Ecto neural progenitor cell (in vitro differentiated cells): Measurements from ENCODE around the gene MCM3AP.
"Not testable (repeated sequence)": the region's sequence is repeated elsewhere in the genome, so short reads cannot be mapped to it uniquely, and the experiment has no call there.

Source experiments
- DNase-seq: peaks from one replicate; pipeline ENCODE4 v3.0.0-alpha.2; 2018; ENCODE audit warnings: low spot score

The MCM3AP gene

DNA sequence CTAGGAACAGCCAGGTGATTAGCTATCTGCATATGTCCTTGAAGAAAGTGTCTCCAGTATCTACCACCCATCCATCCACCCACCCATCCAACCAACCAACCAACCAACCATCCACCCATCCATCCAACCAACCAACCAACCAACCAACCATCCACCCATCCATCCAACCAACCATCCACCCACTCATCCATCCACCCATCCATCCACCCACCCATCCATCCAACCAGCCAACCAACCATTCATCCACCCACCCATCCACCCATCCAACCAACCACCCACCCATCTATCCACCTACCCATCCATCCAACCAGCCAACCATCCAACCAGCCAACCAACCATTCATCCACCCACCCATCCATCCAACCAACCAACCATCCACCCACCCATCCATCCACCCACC, 26.2 kb upstream of the MCM3AP start:
- no peak for DNase-seq

DNA sequence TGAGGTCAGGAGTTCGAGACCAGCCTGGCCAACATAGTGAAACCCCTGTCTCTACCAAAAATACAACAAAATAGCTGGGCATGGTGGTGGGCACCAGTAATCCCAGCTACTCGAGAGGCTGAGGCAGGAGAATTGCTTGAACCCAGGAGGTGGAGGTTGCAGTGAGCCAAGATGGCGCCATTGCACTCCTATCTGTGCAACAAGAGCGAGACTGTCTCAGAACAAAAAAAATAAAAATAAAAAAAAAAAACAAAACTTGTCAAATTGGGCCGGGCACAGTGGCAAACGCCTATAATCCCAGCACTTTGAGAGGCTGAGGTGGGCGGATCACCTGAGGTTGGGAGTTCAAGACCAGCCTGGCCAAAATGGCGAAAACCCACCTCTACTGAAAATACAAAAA, 24.8 kb upstream of the MCM3AP start:
- DNase-seq = not testable (repeated sequence)

DNA sequence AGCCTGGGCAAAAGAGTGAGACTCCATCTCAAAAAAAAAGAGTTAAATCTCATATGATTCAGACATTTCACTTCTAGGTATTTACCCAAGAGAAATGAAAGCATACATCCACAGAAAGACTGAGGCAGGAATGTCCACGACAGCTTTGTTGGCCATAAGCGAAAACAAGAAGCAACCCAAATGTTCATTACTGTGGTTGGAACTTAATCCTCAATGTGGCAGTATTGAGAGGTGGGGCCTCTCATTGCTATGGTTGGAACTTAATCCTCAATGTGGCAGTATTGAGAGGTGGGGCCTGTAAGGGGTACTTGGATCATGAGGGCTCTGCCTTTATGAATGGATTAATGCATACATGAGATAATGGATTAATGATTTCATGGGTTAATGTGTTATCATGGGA, 23.0 kb upstream of the MCM3AP start:
- DNase-seq = no peak

DNA sequence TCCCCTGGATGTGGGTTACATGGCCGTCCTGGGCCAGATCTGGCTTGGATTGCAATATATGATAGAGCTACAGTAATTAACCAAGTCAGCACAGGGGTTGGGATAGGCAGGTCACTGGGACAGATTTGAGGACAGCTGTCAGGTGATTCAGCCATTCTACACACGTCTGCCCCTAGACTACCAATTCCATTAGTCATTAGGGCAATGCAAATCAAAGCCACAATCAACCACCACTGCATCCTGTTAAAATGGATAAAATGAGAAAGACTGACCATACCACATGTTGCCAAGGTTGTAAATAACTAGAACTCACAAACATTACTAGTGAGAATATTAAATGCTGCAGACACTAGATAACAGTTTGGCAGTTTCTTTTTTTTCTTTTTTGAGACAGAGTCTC, 22.2 kb upstream of the MCM3AP start:
- no peak for DNase-seq

DNA sequence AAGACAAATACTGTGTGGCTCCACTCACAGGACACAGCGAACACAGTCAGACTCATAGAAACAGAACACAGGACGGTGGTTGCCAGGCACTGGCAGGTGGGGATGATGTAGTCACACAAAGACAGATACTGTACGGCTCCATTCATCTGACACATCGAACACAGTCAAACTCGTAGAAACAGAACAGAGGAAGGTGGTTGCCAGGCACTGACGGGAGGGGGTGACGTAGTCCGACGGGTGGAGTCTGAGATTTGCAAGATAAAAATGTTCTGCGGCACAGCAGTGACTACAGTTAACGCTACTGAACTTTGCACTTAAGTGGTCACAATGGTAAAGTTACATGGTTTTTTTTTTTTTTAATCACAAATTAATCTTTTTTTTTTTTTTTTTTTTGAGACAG, 19.5 kb upstream of the MCM3AP start:
- DNase-seq = no peak

DNA sequence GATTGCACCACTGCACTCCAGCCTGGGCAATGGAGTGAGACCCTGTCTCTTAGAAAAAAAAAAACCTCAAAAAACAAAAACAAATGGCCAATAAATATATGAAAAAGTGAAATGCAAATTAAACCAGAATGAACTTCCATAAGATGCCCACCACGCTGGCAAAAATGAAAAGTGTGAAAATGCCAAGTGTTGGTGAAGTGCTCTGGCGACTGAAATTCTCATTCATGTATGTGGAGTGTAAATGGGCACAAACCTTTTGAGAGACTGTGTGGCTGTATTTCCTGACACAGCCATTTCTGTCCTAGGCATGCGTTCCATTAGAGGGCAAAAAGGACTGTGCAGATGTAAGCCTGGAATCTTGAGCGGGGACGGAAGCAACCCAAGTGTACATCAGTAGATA, 19.0 kb upstream of the MCM3AP start:
- no peak for DNase-seq

DNA sequence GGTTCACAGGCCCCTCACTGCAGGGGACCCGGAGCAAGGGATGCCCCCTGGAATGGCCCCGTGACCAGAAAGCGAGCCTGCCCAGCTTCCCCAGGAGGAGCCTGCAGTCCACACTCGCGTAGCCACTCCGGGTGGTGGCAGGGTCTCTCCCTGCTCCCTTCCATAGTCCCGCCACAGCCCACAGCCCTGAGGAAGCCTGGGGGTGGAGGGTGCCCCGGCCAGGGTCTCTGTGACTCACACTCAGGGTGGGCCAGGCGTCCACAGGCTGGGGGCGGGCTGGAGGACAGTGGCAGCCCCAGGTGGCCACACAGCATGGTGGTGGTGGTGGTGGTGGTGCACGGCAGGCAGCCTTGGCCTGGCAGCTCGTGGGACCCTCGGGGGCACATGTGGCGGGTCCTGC, 16.3 kb upstream of the MCM3AP start:
- no peak for DNase-seq

DNA sequence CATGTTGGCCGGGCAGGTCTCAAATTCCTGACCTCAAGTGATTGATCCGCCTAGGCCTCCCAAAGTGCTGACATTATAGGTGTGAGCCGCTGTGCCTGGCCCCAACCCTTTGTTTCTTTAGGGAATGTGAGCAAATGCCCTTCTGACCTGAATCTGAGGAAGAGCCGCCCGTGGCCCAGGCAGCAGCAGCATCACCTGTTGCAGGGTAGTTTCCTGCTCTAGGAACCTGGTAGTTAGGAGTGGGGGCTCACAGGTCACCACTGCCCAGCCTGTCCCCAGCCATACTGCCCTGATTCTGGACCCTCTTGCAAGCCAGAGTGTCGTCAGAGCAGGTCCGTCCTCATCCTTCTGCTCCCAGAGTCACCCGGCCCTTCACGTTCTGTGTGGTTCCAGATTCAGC, 13.8 kb upstream of the MCM3AP start:
- no peak for DNase-seq

DNA sequence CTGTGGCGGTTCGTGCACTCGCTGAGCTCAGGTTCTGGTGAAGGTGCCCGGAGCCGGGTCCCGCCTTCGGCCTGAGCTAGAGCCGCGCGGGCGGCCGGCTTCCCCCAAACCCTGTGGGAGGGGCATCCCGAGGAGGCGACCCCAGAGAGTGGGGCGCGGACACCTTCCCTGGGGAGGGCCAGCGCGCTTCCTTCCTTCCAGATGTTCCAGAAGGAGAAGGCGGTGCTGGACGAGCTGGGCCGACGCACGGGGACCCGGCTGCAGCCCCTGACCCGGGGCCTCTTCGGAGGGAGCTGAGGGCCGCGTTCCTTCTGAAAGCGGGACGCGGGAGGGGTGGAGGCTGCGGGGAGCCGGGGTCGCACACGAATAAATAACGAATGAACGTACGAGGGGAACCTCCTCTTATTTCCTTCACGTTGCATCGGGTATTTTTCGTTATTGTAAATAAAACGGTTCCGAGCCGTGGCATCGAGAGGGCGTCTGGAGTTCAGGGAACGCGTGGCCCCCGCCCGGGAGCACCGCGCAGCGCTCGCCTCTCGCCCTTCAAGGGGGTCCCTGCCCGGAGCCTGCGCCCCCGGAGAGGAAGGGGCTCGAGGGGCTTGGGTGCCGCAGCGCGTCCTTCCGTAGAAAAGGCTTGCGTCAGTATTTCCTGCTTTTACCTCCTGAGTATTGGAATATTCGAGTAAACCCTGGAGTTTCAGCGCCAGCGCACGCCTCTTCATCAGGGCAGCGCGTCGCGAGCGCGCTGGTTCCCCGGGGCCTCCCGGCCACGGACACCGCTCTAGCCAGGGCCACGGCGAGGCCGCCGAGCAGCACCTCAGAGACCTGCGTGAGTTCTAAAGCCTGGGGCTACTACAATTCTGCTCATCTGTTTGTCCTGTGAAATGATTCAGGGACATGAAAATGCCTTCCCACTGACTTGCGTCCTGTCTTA, 12.2 kb upstream of the MCM3AP start:
- no peak for DNase-seq

DNA sequence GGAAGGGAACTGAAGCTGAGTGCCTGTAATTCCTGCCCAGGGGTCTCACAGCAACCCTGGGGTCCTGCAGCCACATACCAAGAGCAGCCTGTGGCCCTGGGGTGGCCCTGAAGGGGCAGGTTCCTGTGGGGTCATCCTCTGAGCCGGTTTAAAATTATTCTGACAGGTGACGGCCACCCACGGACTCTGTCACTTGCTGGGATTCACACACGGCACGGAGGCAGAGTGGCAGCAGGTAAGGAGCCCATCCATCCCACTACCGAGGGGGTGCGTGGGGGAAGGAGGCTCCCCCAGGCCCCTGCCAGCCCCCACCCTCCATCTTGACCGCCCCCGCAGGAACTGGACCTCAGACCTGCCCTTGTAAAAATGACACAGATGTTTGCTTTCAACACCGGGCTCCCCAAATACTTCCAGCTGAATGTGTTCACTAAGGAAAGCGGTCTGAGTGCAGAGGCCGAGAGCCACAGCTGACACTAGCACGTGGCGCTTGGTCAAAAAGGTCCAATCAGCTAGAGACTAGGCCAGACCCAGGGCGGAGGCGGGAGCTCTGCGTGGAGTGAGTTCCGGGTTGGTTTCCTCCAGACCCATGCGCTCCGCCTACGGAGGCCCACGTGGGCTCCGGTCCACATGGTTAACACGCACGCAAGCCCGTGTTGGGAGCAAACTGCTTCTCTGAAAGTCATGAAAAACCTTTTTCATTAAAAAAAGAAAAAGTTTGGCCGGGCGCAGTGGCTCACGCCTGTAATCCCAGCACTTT, 10.8 kb upstream of the MCM3AP start:
- no peak for DNase-seq

DNA sequence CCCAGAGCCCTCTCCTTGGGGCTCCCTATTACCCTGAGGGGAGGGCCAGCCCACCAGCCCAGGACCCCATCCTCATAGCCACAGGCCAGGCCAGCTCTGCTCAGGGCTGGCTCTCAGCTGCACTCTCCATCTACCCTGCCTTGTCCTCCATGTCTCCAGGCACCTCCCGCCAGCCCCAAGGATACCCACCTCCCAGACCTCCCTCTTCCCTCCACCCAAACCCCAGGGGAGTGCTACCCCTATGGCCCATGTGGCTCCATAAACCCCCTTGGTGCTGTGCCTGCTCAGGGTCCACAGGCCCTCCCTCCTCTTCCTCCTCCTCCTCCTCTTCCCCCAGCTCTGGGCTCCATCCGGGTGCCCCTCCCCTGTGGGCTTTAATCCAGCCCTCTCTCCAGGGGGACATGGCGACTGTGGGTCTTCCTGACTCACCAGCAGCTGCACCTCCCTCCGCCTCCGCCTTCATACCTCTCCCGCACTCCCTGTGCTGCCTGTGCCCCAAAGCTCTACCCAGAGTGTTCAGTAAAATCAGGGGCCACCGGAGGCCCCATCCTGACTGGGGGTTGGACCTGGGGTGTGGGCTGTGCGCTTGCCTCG, 9.9 kb upstream of the MCM3AP start:
- DNase-seq = no peak

DNA sequence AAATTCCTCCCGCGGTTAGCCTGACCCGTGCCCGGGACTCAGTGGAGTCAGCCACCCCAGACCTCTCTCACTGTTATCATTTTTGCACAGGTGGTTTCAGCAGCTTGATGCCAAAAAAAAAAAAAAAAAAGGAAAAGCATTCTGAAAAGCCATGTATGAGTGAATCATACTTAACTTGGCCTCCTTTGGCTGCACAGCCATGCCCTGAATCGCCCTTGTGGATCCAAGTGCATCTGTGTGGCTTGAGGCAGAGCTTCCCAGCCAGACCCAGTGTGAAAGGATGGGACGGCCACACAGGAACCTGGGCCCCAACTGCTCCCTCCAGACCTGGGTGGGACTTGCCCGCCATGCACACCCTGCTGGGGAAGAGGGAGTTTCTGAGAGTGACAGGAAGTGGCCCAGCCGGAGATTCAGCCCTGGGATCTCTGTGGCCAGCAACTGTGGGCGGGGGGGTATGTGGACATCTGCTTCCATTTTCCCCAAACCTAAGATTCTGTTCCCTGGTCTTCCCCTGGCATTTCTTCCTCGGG, 9.3 kb upstream of the MCM3AP start:
- DNase-seq = no peak

DNA sequence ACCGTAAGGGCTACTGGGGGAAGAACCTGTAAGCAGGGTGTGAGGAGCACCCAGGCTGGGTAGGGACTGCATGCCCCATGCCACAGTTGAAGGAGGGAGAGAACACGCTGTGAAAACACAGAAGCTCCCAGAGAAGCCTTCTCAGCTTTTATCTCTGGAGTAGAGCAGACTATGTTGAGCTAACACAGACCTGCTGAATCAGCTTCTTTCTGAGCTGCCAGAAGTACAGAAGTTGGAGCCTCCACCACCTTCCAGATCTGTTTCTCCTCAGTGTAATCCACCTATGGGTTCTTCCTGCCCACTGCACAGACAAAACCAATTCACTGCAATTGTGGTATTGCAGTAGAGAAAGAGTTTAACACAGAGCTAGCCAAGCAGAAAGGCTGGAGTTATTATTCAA, 6.2 kb upstream of the MCM3AP start:
- no peak for DNase-seq

DNA sequence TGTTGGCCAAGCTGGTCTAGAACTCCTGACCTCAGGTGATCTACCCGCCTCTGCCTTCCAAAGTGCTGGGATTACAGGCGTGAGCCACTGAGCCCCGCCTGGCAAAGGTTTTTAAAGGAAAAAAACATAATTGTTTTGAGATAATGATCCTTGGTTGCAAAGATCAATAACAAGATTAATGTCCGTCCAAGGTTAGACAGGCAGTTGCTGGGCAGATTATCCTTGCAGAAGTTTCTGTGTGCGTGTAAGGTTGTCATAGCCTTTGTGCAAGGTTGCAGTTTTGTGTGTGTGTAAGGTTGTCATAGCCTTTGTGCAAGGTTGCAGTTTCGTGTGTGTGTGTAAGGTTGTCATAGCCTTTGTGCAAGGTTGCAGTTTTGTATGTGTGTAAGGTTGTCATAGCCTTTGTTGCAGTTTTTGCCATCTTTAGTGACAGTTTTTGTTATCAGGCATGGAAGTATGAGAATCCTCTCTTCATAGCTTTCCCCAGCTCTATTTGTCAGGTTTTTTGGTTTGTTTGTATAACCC, 4.3 kb upstream of the MCM3AP start:
- no peak for DNase-seq

DNA sequence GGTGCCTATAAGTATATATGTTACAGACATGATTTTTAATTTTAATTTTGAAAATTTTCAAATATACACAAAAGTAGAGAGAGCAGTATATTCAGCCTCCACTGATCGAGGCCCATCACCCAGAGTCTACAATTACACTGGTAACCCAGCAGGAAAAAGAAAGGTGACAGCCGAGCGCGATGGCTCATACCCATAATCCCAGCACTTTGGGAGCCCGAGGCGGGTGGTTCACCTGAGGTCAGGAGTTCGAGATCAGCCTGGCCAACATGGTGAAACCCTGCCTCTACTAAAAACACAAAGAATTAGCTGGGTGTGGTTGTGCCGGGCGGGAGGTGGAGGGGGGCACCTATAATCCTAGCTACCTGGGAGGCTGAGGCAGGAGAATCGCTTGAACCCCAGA, 2.1 kb upstream of the MCM3AP start:
- no peak for DNase-seq

DNA sequence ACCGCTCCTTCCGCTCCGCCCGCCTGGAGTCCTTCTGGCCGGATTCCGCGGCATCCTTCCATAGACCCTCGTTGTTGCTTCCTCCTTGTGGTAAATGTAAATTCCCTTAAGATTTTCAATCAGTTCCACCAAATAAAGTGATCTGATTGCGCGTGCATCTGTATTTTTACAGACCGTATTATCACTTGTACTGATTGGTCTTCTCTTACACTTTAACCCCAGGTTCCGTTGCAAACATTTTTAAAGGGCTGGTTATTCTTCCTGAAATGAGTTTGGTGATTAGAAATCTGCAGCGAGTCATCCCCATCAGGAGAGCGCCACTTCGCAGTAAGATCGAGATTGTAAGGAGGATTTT, 1.2 kb upstream of the MCM3AP start:
- no peak for DNase-seq

DNA sequence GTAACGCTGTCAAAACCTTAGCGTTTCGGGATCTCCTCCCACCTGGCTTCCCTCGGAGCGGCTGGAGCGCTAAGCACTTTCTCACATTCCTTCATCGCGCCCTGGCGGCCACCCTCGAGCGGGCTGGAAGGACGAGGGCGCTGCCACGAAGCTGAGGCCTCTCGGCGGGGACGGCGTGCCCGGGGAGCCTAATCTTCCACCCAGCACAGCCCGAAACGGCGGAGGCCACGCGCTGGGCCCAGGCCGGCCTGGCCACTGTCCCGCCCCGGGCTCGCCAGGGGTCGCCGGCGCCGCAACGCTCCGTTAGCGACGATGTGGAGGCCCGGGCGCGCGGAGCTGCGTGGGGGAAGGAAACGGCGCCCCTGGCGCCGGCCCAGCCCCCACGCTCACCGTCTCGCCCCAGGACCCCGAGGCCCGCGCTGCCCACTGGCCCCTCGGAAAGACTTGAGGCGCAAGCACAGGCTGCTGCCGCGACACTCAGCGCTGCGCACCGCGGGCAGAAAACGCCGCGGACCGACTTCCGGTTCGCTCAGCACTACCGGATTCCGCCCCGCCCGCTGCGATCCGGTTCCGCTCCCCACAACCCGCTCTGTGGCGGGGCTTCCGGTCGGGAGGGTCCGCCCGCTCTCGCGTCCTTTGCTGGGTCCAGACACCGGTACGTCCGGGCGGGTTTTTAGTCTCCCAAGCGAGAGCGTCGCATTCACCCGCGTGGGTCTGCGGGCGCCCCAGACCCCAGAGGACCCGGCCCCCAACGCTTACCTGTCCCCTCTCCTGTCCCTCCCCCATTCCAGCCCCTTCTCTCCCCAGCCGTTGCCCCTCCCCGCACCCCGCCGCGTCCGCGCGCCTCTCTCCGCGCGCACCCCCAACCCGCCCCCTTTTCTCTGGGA, 593 bp upstream of the MCM3AP start, which contains the start of gene YBEY:
TSS of gene YBEY (plus strand) at position 582 of the 887 bp plus-strand sequence. CDS start 572 bp downstream, outside the sequence.
- DNase-seq = peak; percentile 94

DNA sequence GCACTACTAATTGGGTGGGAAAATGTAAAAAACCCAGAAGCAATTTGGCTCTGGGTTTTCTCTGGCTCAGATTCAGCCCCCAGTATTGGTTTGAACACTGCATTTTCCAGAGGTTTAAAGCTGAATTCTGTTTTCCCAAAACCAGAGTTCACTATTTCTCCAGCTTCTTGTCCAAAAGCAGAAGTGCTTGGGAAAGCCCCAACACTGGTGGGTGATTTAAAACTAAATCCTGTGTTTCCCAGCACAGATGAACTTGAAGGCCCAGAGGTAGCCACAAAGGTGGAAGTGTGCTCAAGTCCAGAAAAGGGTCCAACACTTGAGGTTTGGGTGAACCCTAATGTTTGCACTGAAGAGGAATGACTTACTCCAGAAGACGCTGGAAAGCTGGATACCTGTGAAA, 678 bp downstream of the MCM3AP start:
- no peak for DNase-seq

DNA sequence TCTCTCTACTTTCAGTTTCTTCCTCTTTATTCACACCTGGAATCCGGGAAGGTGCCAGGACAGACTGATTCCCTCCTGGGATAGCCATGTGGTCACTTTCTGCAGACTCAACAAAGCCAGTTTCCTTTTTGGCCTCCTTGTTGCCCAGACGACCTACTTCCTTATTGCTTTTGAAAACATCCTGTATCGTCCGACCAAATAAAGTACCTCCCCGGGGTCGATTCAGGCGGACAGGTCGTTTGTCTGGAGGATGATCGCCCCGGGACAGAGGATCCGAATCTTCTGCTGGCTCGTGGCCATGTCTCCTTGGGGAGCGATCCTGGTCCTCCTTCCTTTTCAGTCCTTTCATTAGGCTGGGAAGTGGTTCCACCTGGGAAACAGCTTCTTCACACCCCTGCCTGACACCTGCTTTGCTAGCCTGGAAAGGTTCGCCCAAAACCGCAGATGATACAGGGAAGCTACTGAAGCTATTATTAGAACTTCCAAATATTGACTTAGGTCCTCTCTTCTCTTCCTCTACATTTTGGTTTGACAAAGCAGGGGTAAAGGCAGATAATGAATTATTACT, 1.2 kb downstream of the MCM3AP start:
- no peak for DNase-seq

DNA sequence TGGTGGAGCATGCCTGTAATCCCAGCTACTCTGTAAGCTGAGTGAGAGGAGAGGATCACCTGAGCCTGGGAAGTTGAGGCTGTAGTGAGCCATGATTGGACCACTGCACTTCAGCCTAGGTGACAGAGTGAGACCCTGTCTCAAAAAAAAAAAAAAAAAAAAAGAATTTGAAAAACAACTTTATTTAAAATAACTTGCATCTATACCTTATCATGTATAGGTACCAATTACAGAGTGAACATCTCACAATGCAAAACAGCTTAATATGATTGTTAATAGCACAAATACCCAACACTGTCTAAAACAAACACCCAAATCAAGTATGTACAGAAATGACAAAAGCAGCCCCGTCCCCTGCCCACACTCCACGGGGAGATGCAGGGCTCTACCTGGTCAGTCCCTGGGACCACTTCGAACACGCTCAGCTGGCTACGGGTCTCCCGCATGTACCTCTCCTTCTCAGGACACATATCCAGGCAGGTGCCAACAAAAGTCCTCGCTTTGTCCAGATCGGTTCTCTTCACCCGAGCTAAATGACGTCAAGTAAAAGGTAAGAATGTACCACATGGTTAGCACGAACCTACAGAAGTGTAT, 10.5 kb downstream of the MCM3AP start:
- DNase-seq = no peak

DNA sequence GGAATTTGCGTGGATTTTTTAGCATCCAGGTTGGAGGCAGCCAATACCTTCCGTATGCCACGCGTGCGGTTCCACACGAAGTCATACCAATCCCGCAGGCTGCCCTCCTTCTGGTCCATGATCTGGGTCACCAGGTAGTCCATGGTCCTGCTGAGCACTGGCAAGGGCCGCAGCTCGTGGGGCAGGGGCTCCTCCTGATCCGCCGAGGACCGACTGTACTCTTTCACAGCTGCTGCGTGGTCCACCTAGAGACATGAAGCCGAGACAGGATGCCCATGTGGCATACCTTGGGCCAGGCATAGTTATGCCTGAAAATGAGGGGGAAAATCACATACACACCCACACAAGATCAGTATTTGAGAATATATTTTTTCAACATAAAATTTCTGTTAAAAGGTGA, 12.1 kb downstream of the MCM3AP start:
- no peak for DNase-seq
